Astrocyte (in vitro differentiated cells and primary cell): ENCODE measurements around the gene RPL37A.

Experiments
- EZH2 ChIP-seq: IDR thresholded peaks from 2 replicates; pipeline ENCODE4 v1.6.1; 2012; ENCODE audit warnings: mild to moderate bottlenecking, low read length, inconsistent platforms; ENCODE audit not compliant: insufficient read depth
- TF ChIP-seq, protein P1 (sequence below): IDR thresholded peaks from 2 replicates; pipeline ENCODE4 v1.5.1; 2011; ENCODE audit warnings: low read depth, mild to moderate bottlenecking, inconsistent platforms, low read length, moderate library complexity; ENCODE audit not compliant: insufficient read depth

DNA sequence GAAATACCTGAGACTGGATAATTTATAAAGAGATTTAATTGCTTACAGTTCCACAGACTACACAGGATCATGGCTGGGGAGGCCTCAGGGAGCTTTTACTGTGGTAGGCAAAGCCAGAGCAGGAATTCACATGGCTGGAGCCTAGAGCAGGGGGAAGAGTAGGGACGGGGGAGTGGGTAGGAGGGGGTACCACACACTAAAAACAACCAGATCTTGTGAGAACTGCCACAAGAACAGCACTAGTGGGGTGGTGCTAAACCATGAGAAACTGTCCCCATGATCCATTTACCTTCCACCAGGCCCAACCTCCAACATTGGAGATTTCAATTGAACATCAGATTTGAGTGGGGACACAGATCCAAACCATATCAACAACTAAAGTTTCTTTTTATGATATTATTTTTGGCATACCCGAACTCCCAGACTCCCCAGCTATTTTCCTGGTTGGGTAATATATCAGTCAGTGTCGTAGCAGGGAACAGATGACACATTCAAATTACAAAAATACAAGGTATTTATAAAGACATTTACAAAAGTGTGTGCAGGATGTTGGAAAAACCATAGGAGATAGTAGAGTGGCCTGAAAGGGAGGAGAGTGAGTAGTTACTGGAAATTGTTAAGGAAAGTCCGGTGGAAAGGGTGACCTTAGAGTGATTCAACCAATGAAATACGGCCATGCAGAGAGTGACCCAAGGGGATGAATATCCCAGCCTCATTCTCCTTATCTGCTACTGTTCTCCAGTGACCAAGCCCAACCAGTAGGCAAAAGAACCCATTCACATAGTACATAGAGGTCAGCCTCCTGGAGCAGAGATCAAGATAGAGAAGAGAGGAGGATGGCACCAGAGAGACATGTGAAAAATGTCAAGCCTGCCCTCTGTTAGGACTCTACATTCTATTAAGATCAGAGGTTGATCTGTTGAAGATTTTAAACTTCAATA is 8.8 kb downstream of the RPL37A start:
- TF ChIP-seq, protein P1, sequence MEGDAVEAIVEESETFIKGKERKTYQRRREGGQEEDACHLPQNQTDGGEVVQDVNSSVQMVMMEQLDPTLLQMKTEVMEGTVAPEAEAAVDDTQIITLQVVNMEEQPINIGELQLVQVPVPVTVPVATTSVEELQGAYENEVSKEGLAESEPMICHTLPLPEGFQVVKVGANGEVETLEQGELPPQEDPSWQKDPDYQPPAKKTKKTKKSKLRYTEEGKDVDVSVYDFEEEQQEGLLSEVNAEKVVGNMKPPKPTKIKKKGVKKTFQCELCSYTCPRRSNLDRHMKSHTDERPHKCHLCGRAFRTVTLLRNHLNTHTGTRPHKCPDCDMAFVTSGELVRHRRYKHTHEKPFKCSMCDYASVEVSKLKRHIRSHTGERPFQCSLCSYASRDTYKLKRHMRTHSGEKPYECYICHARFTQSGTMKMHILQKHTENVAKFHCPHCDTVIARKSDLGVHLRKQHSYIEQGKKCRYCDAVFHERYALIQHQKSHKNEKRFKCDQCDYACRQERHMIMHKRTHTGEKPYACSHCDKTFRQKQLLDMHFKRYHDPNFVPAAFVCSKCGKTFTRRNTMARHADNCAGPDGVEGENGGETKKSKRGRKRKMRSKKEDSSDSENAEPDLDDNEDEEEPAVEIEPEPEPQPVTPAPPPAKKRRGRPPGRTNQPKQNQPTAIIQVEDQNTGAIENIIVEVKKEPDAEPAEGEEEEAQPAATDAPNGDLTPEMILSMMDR: no peak
- no peak for TF ChIP-seq EZH2
